Measurements from ENCODE around the gene CAMK1D.

CAMK1D gene

DNA sequence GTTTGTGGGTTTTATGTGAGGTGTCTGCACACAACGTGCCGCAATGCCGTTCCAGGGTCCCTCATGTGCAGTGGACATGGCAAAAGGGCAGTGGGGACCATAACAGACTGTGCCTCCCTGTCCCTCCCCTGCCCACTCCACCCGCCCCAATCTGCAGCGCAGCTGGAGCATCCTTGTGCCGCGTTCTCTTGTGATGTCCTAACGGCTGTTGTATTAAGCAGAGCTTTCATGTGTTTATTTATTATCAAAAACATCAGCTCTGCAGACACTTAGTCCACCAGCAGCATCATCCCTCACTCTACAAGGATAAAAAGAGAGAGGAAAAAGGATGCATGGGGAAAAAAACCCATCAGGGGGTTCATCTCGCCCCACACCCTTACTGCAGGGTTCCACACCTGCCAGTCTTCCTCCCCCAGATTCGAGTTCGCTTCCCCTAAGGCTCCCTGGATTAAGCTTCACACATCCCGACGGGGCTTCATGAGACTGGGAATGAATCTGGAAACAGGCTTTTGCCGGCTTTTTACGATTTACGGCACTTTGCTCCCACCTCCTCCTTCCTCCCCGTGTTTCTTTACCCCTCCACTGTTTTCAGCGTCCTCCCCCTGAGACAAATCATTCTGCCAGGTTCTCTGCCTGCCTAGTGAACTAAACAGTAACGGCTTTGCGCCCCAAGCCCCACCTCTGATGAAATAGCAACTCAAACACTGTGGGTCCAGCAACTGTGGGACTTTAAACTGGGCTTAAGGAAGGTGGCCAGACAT is 301.4 kb downstream of the CAMK1D start:
- no peak for DNase-seq (ENCODE audit: low read depth, low spot score)

DNA sequence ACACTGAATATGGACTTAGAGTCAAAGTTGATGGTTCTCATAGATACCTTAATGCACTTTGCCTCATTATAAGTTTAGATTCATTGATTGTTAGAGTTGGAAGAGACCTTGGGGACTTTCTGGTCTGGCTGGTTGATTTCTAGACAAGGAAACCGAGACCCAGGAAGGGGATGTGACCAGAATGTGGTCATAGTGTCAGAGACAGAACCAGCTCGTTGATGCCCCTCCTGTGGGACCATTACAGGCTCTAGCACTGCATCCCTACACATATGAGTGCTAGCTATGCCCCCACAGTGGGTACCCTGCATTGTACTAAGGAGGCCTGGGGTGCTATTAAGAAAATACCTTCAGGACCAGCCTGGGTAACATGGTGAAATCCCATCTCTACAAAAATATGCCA is 306.6 kb downstream of the CAMK1D start:
- DNase-seq (ENCODE audit: low read depth, low spot score), result no peak

DNA sequence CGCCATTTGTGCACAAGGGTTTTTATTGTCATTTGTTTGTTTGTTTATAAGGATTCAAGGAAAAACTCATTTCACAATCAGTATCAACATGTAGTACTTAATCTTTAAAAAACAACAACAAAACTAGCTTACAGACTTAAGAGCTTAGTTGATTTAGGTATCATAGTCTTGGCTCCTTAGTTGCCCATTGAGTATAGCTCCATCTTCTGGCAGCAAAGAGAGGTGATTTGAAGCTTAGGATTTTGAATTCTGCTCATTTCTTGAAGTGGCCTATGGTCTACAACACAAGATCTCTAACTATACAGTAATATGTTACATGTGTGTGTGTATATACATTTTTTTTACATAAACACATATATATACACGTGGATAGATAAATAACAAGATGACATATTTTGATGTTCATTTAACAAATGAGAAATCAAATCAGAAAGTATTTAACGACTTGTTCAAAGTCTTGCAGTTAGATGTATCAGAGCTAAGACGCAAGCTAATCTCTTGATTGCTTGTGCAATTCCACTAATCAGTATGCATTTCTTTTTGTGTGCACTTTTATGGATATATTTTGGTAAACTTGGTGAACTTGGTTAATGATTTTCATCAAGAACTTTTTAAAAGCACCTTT is 307.3 kb downstream of the CAMK1D start:
- DNase-seq (ENCODE audit: low read depth, low spot score), result no peak

DNA sequence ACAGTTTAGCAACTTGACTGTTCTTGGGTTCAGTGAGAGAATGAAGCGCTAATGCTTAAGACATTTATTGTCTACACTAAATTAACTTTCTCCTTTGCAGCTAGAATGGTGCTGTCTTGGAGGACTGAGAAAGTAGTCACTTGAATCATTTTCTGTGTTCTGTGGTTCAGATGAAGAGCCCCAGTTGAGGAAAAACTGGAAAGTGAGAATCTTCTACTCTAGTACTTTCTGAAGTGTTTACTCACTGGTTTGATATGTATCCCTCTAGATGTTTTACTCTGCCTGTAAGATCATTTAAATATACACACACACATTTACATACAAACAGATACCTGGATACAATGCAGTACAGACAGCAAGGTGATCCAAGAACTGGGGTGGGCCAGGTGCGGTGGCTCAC is 308.1 kb downstream of the CAMK1D start:
- DNase-seq (ENCODE audit: low read depth, low spot score), result no peak

DNA sequence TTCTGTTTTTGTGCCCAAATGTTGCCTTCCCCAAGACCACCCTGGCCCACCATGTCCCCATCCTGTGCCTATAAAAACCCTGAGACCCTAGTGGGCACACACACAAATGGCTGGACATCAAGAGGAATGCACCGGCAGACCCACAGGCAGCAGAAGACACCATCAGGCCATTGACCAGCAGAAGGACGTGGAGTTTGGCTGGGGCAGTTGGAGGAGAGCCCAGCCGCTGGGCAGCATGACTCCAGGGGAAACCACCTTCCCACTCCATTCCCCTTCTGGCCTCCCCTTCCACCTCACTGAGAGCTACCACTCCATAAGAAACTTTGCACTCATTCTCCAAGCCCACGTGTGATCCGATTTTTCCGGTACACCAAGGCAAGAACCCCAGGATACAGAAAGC is 309.2 kb downstream of the CAMK1D start:
- DNase-seq (ENCODE audit: low read depth, low spot score), result no peak

DNA sequence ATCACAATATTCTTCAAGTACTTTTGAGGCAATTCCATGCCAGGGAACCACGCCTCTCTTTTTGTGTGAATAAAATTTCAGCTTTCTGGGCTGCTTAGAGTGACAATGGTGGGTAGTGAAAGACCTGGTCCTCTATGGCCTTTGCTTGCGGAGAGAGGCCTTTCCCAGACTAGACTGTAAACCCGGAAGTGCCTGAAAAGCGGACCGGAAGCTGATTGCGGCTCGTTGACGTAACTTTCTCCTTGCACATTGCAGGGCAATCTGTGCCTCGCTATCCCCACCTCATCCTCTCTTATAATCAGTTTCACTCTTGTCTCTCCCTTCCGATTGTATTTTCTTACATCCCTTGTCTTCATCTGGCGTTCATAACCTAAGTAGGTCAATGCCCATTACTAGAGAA is 310.4 kb downstream of the CAMK1D start:
- no peak for DNase-seq (ENCODE audit: low read depth, low spot score)

DNA sequence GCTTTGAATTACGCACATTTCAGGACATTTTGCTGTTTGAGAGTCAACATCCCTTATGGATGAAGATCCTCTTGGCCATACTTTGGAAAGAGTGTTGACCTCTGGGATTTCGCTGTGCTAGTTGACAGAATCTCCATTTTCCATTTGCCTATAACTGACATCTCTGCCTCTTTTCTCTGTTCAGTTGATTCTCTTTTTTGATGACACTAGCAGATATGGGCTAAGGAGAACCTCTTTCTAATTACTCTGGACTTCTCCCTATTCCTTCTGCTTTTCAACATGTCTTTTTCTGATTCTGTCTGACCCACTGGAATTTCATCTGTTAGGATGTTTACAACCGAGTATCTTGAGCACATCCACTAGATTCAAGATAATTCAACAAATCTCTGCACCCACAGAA is 311.5 kb downstream of the CAMK1D start:
- DNase-seq (ENCODE audit: low read depth, low spot score), result no peak

DNA sequence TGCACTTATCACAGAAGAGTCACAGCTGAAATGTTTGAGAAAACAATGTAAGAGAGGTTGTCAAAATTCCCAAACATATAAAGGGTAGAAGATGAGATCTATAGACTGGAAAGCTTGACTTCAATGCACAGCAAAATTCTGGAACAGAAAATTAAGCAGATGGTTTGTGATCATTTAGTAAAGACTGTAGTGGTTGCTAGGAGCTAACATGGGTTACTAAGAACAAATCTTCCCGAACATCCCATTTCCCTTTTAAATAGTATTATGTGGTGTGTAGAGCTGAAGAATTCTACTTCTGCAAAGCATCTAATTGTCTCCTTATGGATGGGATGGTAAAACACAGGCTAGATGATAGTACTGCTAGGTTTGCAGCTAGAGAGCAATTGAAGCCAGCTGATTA is 312.3 kb downstream of the CAMK1D start:
- DNase-seq (ENCODE audit: low read depth, low spot score), result no peak

DNA sequence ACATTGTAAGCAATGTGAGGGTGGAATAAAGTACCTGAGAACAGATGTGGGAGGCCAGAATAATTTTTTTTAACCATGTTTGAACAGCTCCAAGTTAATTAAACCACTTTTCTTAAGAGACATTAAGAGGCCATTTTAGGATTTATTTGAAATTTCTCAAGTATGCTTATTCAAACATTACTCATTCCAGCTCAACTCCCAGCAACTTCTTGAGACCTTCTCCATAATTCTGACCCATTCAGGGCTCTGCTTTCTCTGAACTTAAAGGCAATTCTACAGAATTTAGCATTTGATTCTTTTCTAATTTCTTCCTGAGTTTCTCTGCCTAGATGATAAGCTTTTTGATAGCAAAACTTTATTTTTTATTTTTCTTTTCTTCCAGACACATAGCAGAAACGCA is 314.5 kb downstream of the CAMK1D start:
- DNase-seq (ENCODE audit: low read depth, low spot score), result no peak

DNA sequence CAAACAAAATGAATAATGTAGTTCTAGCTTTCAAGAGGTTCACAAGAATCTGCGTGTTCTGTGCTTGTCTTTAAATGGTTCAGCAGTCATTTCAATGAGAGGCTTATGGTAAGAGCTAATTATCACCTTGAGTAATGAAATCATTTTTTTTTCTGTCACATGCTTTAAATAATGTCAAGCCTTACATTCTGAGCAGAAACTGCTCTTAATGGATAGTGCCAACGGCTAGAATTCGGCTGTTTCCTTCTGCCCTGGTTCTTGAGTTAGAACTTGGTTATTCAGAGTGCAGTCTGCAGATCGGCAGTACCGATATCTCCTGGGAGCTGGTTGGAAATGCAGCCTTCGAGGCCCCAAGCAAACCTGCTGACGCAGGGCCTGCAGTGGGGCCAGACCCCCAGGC is 316.2 kb downstream of the CAMK1D start:
- no peak for DNase-seq (ENCODE audit: low read depth, low spot score)

DNA sequence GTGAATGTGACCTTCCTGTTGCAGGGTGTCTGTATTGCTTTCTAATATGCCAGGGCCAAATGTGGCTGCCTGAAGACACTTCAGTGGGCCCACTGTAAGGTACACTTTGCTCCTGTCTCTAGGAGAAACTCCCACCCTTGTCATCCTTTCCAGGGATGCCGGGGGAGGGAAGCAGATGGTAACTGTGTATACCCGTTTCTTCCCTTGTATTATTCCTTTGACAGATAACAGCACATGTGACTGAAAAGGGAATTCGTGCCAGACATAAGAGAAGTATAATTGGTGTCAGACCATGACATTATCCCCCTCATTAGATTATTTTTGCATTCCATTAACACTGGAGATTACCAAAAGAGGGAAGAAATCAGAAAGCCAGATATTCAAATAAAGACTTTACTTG is 317.7 kb downstream of the CAMK1D start:
- DNase-seq (ENCODE audit: low read depth, low spot score), result no peak

DNA sequence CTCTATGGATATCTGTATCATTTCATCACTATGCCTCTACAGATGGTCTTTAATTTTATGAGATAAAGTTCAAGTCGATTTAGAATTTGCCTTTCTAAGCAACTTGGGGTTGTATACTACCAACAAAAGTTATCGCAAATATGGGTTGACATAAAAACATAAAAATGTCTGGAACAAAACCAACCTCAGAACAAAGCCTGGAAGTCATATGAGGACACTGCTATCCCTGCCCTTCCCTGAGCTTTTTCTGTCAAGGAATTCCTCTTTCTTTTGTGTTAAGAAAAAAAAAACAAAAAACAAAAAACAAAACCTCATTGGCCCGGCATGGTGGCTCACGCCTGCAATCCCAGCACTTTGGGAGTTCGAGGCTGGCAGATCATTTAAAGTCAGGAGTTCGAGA is 319.3 kb downstream of the CAMK1D start:
- no peak for DNase-seq (ENCODE audit: low read depth, low spot score)

DNA sequence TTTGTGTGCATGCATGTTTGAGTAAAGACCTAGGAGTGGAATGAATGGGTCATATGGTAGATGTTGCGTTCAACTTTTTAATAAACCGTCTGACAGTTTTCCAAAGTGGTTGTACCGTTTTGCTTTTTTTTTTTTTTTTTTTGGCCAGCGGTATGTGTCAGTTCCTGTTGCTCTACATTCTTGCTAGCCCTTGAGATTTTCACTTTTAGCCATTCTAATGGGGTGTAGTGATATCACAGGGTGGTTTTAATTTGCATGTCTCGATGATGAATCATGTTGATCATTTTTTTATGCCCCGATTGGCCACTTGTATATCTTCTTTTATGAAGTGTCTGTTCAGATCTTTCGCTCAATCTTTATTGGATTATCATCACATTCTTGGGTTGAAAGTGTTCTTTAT is 320.7 kb downstream of the CAMK1D start:
- no peak for DNase-seq (ENCODE audit: low read depth, low spot score)

DNA sequence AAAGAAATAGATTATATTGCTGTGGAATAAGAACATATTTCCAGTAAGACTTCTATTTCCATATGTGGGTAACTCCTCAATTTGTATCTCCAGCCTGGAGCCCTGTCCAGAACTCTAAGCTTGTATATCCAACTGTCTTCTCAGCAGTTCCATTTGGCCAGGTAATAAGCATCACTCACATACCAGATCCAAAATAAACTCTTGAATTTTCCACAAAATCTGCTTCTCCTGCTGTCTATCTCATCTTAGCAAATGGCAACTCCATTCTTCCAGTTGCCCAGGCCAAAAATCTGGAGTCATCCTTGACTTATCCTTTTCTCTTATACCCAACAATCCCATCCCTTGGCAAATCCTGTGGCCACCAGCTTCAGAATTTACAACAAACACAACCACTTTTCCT is 325.8 kb downstream of the CAMK1D start:
- DNase-seq (ENCODE audit: low read depth, low spot score), result no peak

DNA sequence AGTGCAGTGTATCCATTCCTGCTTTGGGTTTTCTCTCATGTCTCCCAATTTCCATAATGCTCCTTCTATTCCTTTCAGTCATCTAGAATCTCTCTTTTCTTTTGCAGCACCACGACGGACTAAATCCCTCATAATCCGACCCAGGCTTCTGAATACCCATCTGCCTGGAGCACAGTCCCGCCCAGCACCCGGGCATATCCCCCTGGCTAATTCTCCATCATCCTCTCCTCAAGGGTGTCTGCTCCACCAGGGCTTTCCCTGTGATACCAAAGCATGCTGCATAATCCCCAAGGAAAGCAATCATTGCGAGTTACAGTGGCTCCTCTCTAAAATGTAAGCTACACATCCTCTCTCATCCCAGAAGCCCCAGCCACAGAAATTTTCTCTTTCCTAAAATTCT is 330.3 kb downstream of the CAMK1D start:
- DNase-seq (ENCODE audit: low read depth, low spot score), result no peak

DNA sequence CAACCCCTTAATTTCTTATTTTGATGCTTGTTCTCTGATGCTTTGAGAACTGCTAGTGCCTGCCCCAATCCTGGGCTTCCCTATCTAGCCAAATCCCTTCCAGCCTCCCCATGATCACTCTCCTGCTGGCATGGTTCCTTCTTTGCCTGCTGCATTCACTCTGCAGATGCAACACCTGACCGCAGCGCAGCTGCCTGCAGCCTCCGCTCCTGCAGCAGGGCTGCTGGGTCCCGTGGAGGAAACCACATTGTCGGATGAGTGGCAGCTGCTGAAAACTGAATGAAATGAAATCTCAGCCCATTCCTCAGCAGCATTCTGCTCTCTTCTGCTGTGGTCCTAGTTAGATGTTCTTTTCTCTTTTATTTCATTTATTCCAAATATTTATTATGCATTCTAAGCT is 331.9 kb downstream of the CAMK1D start:
- no peak for DNase-seq (ENCODE audit: low read depth, low spot score)

DNA sequence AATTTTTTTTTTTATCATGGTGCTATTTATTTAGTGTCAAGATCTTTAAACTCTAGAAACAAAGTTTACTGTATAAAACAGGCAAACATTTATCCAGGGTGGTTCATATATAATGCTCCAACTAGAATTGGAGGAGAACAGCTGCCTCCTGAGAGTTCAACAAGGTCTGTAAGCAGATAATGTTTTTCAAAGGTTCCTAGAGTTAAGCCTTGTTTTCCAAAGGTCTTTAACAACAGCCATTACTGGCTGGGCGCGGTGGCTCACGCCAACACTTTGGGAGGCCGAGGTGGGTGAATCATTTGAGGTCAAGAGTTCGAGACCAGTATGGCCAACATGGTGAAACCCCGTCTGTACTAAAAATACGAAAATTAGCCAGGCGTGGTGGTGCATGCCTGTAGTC is 335.4 kb downstream of the CAMK1D start:
- no peak for DNase-seq (ENCODE audit: low read depth, low spot score)

DNA sequence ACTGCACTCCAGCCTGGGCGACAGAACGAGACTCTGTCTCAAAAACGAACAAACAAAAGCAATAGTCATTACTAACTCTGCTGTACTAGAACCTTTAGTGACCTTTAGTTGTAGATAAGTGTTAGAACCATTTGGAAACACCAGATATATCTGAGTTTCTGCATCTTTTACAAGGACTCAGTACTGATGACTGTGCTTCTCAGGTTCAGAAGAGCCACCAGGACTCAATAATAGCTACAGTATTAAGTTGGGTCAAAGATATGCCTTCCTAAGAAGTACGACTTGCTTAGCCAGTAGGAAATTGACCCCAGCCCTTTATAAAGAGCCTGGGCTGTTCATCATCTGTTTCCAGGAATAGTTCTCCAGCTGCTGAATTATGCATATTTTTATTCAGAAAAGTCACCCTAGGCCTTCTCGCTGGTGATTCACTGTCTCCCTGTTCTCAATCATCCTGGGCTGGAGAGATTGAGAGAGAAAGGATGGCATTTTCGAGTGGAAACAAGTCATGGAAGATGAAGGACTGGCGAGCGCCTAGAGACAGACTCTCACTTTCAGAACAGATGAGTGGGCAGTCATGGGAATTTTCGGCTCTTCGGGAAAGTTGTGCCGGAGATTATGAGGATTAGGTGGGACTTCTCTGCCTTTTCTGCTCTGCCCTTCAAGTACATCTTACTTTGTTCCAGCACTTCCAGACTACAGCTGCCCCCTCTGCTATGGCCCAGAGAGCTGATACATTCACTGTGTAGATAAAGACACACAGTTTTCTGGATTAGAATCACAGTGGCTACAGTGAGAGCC is 336.1 kb downstream of the CAMK1D start:
- no peak for DNase-seq (ENCODE audit: low read depth, low spot score)

DNA sequence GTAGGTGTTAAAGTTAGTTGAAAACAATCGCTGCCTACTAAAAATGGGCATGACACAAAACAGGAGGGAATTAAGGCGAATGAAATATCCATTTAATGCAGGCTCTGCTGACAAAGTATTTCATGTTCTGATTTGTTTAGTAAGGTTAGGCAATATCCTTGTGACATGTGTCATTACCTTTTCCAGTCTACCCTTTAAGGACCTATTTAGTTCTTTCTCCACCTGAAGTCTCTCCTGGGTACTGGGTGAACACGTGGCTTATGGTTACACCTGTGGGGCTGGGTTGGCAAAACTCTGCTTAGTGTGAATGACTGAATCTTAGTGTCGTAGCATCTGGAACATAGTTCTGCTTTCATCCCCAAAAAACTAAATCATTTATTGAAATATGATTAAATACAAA is 338.6 kb downstream of the CAMK1D start:
- no peak for DNase-seq (ENCODE audit: low read depth, low spot score)

DNA sequence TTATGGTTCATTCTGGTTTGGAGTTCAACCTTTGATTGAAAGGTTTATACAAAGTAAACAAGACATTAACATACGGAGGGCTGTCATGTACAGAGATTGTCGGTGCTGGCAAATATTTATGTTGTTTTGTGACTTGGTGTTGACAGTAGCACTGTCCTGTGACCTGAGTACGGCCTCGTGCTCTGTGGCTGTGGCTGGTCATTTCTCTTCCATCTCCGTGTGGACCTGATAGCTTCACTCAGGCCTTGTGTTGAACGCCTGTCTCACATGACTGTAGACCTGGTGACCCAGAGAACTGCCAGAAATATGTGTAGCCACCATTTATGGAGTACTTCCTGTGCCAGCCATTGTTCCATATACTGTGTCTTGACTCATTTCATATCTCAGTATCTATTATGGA is 340.5 kb downstream of the CAMK1D start:
- no peak for DNase-seq (ENCODE audit: low read depth, low spot score)

DNA sequence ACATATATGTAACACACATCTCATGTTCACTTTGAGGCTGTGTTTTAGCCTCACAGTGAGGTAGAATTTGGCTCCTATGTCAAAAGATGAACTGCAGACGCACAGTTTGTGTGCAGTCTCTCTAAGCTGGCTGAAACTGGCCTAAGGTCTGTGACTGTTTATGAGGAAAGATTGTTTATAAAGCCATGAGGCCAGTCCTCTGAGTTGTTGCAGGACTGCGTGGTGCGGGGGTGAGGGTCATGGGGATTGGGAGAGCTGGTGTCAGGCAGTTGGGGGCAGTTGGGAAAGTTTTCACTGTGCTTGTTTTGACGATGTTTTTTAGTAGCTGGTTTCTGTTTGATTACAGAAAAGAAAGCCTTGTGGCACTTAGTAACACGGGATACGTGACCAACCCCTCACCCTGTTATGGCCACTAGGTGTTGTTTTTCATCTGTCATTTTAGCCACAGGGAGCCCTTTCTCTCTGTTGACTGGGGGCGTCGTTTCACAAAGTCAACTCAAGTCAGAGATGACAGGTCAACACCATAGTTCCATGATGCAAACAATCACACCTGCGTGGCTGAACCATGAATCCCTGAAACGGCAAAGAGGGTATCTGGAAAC is 341.3 kb downstream of the CAMK1D start:
- DNase-seq (ENCODE audit: low read depth, low spot score), result no peak

DNA sequence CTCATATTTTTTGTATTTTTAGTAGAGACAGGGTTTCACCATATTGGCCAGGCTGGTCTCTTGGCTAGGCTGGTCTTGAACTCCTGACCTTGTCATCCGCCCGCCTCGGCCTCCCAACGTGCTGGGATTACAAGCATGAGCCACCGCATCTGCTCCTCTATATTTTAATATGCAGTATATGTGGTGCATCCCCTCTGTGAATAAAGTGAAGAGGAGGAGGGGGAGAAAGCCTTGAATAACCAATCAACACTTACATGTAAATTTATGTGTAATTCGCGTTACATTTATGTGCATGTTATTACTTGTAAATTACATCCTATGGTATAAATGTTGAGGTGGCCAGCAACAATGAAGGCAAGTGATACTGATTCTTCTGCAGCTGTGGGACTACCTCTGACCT is 342.2 kb downstream of the CAMK1D start:
- no peak for DNase-seq (ENCODE audit: low read depth, low spot score)

DNA sequence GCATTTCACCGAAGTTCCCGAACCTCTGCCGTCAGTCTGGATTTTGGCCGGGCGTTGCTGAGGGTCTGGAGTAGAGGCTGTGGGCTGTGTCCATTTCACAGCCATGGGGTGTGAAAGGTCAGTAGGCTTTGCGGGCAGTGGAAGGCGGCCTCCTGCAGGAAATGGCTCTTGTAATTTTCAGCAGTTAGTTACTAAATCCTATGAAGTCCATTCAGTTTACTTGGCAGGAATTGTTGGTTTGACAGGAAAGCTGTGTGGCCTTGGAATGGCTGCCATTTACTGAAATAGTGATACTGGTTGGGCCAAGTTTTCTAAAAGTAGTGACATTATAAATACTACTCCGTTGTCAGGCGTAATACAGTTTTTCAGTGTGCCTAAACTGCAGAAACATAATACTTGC is 348.4 kb downstream of the CAMK1D start:
- DNase-seq (ENCODE audit: low read depth, low spot score), result no peak

Measured in iPS DF 19.7 (cell line).